DND-41 (cell line): Measurements from ENCODE around the gene PRSS27.
A peak's percentile ranks its signal among the peaks of the same experiment; 100 is the strongest.

Experiments used
- ATAC-seq: fragments of 200-7000 bp; cut with Tn5 transposase; 3 replicates; pipeline ENCODE4 v1.9.1; 2021; ENCODE audit warnings: low read depth; ENCODE audit not compliant: insufficient read depth
- DNase-seq: peaks from one replicate; pipeline ENCODE4 v3.0.0-alpha.2; 2020
- H2AFZ ChIP-seq: 2 replicates; pipeline ENCODE4 v1.6.0; 2012; ENCODE audit warnings: low read depth, low read length
- H3K27ac ChIP-seq: 2 replicates; pipeline ENCODE4 v1.5.1; 2012; ENCODE audit warnings: low read length, inconsistent platforms
- H3K27me3 ChIP-seq: fragments of 200-600 bp; sonication (generic); 2 replicates; pipeline ENCODE4 v1.6.0; 2012; ENCODE audit warnings: low read length, mild to moderate bottlenecking, inconsistent platforms; ENCODE audit not compliant: insufficient read depth, poor library complexity
- H3K36me3 ChIP-seq: 2 replicates; pipeline ENCODE4 v1.5.1; 2012; ENCODE audit warnings: low read length, inconsistent platforms; ENCODE audit not compliant: insufficient read depth
- H3K4me1 ChIP-seq: 2 replicates; pipeline ENCODE4 v1.5.1; 2012; ENCODE audit warnings: mild to moderate bottlenecking, low read length; ENCODE audit not compliant: insufficient read depth
- H3K4me2 ChIP-seq: 2 replicates; pipeline ENCODE4 v1.6.0; 2012; ENCODE audit warnings: mild to moderate bottlenecking, moderate library complexity, low read length, inconsistent platforms; ENCODE audit not compliant: insufficient read depth
- H3K4me3 ChIP-seq, 2 experiments: fragments of 200-600 bp in 1 of 2; shearing (Covaris generic) in 1 of 2; 2 replicates each; pipeline ENCODE4 v1.5.1; 2012 to 2016; ENCODE audit warnings: inconsistent platforms in 2 of 2, low read length in 2 of 2, mild to moderate bottlenecking in 2 of 2, low read depth in 1 of 2, moderate library complexity in 1 of 2
- H3K79me2 ChIP-seq: 2 replicates; pipeline ENCODE4 v1.6.0; 2012; ENCODE audit warnings: low read length, inconsistent platforms; ENCODE audit not compliant: insufficient read depth
- H3K9ac ChIP-seq: 2 replicates; pipeline ENCODE4 v1.6.0; 2012; ENCODE audit warnings: low read depth, mild to moderate bottlenecking, inconsistent platforms, low read length, moderate library complexity
- H3K9me3 ChIP-seq: 2 replicates; pipeline ENCODE4 v1.5.1; 2012; ENCODE audit warnings: low read length, moderate library complexity, mild to moderate bottlenecking, inconsistent platforms; ENCODE audit not compliant: insufficient read depth, severe bottlenecking
- H4K20me1 ChIP-seq: 2 replicates; pipeline ENCODE4 v1.6.0; 2012; ENCODE audit warnings: low read length; ENCODE audit not compliant: insufficient read depth
- EZH2 ChIP-seq: IDR thresholded peaks from 3 replicates; pipeline ENCODE4 v1.6.1; 2012; ENCODE audit warnings: borderline replicate concordance, low read depth, mild to moderate bottlenecking, moderate library complexity, low read length, inconsistent platforms; ENCODE audit not compliant: severe bottlenecking
- TF ChIP-seq, protein P1 (sequence below): IDR thresholded peaks from 2 replicates; pipeline ENCODE4 v1.5.1; 2012; ENCODE audit warnings: borderline replicate concordance, low read length, moderate library complexity, mild to moderate bottlenecking; ENCODE audit not compliant: poor library complexity, severe bottlenecking; ENCODE audit errors: extremely low read depth

Gene PRSS27

DNA sequence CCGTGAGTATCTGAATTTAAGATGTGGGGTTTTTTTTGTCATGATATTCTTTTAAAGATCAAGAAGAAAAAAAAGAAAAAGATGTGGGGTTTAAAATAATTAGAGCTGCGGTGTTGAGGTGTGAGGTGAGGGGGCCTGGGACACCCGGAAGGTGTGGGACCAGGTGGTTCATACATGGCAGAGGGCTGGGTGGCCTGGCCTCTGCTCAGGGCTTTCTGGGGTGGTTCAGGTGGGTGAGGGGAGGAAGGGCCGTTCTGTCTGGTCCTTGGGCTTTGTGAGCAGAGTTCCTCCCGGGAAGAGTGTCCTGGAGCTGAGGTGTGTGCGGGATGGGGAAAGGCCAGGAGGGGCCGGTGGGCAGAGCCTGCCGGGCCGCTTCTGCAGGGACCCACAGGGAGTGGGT, 5.0 kb downstream of the PRSS27 start:
- TF ChIP-seq, protein P1, sequence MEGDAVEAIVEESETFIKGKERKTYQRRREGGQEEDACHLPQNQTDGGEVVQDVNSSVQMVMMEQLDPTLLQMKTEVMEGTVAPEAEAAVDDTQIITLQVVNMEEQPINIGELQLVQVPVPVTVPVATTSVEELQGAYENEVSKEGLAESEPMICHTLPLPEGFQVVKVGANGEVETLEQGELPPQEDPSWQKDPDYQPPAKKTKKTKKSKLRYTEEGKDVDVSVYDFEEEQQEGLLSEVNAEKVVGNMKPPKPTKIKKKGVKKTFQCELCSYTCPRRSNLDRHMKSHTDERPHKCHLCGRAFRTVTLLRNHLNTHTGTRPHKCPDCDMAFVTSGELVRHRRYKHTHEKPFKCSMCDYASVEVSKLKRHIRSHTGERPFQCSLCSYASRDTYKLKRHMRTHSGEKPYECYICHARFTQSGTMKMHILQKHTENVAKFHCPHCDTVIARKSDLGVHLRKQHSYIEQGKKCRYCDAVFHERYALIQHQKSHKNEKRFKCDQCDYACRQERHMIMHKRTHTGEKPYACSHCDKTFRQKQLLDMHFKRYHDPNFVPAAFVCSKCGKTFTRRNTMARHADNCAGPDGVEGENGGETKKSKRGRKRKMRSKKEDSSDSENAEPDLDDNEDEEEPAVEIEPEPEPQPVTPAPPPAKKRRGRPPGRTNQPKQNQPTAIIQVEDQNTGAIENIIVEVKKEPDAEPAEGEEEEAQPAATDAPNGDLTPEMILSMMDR: no peak
- TF ChIP-seq EZH2: no peak
- Histone ChIP-seq H4K20me1 (peaks cover 13% of the 10 kb centered on the region), H3K36me3 (no peaks in the 10 kb centered on the region; the same call in 1 of the 2 replicates), H3K79me2 (no peaks in the 10 kb centered on the region), H3K27me3 (no peaks in the 10 kb centered on the region), H3K4me3 (peak overlapping the region in 1 of 2 experiments; percentile 57; a peak in 2 of 4 replicates), H2AFZ (no peak overlapping the region), H3K4me1 (peaks cover 25% of the 10 kb centered on the region), H3K4me2 (peak overlapping the region; percentile 84), H3K9me3 (no peaks in the 10 kb centered on the region), H3K27ac (no peak overlapping the region), H3K9ac (no peak overlapping the region)
- DNase-seq: no peak
- ATAC-seq: no peak

GRCh38 chr16:2713985-2714774, 5.8 kb downstream of the PRSS27 start:
- no peak overlapping the region for H3K27ac ChIP-seq
- no peak overlapping the region for H3K4me3 ChIP-seq
- no peak overlapping the region for H3K4me2 ChIP-seq
- no peaks in the 10 kb centered on the region; the same call in none of the 2 replicates for H3K36me3 ChIP-seq
- no peak for DNase-seq
- no peak overlapping the region for H3K9ac ChIP-seq
- no peaks in the 10 kb centered on the region for H3K79me2 ChIP-seq
- H3K9me3 ChIP-seq: no peaks in the 10 kb centered on the region
- no peak for ATAC-seq
- no peak for TF ChIP-seq EZH2
- TF ChIP-seq, protein P1: no peak
- no peaks in the 10 kb centered on the region for H3K27me3 ChIP-seq
- H3K4me1 ChIP-seq: peaks cover 19% of the 10 kb centered on the region
- H2AFZ ChIP-seq: no peak overlapping the region
- H4K20me1 ChIP-seq: peaks cover 13% of the 10 kb centered on the region

DNA sequence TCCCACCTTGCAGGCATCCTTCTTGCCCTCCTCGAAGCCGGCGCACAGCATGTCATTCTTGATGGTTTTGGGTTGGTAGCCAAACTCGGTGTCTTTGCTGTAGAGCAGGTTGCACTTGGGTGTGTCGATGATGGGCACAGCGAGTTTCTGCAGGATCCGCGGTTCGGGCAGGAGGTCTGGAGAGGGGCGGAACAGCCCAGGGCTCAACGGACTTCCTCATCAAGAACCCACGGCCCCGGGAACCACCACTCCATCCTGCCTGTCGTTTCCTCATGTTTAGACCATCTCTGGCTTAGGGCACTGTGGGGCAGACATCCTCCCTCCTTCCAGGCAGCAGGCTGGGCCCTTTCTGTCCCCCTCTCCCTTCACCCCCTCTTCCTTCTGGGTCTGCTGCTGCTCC, 6.5 kb downstream of the PRSS27 start:
- no peak for TF ChIP-seq EZH2
- TF ChIP-seq, protein P1: no peak

More for the DNA sequence above, 6.5 kb downstream of the PRSS27 start:
- H3K4me2 ChIP-seq: no peak overlapping the region
- peaks cover 13% of the 10 kb centered on the region for H4K20me1 ChIP-seq
- ATAC-seq (no peak), DNase-seq (no peak)
- no peak overlapping the region for H2AFZ ChIP-seq
- no peaks in the 10 kb centered on the region for H3K79me2 ChIP-seq
- no peak overlapping the region for H3K4me3 ChIP-seq
- no peaks in the 10 kb centered on the region for H3K9me3 ChIP-seq
- no peaks in the 10 kb centered on the region for H3K27me3 ChIP-seq
- peaks cover under 1% of the 10 kb centered on the region for H3K36me3 ChIP-seq
- H3K4me1 ChIP-seq: peaks cover 19% of the 10 kb centered on the region
- no peak overlapping the region for H3K9ac ChIP-seq
- H3K27ac ChIP-seq: no peak overlapping the region
